Activated CD4-positive, alpha-beta T cell treated with anti-CD3 and anti-CD28 coated beads, Interleukin-2, amount 10 ng/mL, durations not matched to agents 24 days and 14 days (primary cell): Measurements from ENCODE around the gene LRRC55. TPM values are rescaled to one million over a fixed set of nuclear protein-coding genes. Genes with fewer than 3 reads are reported as not detected.

Source experiments
- total RNA-seq: library from RNA; stranded (reverse); gene quantifications from 2 replicates; pipeline ENCODE4 v1.2.3, GENCODE V29; 2022

LRRC55 gene
- total RNA-seq, 1 donor from 2014 or later, result not detected

Other genes starting within 250 kb of the LRRC55 start
- not detected in 2 replicates for gene OR5AK2, start 193.0 kb upstream of the LRRC55 start, total RNA-seq
- not detected in 2 replicates for gene APLNR, start 55.3 kb downstream of the LRRC55 start, total RNA-seq
- gene TNKS1BP1, start 143.0 kb downstream of the LRRC55 start, total RNA-seq, result 23.7 and 24.2 TPM in 2 replicates
- gene SSRP1, start 153.9 kb downstream of the LRRC55 start, total RNA-seq, result 253 and 256 TPM in 2 replicates
- gene P2RX3, start 156.4 kb downstream of the LRRC55 start, total RNA-seq, result not detected in 2 replicates
- not detected in 2 replicates for gene PRG3, start 199.2 kb downstream of the LRRC55 start, total RNA-seq
- gene PRG2, start 208.7 kb downstream of the LRRC55 start, total RNA-seq, result 0.35 and 0.38 TPM in 2 replicates
- 255 and 261 TPM in 2 replicates for gene SLC43A3, start 245.2 kb downstream of the LRRC55 start, total RNA-seq